NCI-H1092 treated with DMSO at 0.1 percent for 48 hours (cell line): Measurements from ENCODE around the gene NT5E.
"Not testable (repeated sequence)": the region's sequence is repeated elsewhere in the genome, so short reads cannot be mapped to it uniquely, and the experiment has no call there.

Experiments used
- DNase-seq: peaks from one replicate; lab custom pipeline; 2025; lab: John Stamatoyannopoulos, UW

NT5E gene

GRCh38 chr6:85493389-85493788, 43.5 kb downstream of the NT5E start:
- no peak for DNase-seq

GRCh38 chr6:85494547-85495536, 45.0 kb downstream of the NT5E start:
- no peak for DNase-seq

DNA sequence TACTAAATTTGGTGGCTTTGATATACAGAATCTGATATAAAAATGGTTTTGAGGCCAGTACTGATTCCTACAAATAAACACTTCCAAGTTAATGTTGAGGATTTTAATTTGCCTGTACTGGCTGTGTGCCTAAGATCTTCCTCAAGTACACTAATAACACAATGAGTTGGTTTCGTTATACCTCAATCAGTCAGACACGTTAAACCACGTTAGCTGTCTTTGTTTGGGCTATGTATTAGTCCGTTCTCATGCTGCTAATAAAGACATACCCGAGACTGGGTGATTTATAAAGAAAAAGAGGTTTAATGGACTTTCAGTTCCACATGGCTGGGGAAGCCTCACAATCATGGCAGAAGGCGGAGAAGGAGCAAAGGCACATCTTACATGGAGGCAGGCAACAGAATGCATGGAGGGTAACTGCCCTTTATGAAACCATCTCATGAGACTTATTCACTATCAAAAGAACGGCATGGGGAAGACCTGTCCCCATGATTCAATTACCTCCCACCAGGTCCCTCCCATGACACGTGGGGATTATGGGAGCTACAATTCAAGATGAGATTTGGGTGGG, 46.2 kb downstream of the NT5E start:
- no peak for DNase-seq

DNA sequence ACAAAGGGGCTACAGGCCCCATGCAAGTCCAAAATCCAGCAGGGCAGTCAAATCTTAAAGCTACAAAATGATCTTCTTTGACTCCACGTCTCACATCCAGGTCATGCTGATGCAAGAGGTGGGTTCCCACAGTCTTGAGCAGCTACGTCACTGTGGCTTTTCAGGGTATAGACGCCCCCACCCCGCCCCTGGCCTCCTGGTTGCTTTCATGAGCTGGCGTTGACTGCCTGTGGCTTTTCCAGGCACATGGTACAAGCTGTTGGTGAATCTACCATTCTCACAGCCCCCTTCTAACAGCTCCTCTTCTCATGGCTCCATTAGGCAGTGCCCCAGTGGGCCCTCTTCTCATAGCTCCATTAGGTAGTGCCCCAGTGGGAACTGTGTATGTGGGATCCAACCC, 47.0 kb downstream of the NT5E start:
- DNase-seq = no peak

GRCh38 chr6:85498596-85499258, 48.8 kb downstream of the NT5E start:
- no peak for DNase-seq

GRCh38 chr6:85506441-85507093, 56.7 kb downstream of the NT5E start:
- no peak for DNase-seq

DNA sequence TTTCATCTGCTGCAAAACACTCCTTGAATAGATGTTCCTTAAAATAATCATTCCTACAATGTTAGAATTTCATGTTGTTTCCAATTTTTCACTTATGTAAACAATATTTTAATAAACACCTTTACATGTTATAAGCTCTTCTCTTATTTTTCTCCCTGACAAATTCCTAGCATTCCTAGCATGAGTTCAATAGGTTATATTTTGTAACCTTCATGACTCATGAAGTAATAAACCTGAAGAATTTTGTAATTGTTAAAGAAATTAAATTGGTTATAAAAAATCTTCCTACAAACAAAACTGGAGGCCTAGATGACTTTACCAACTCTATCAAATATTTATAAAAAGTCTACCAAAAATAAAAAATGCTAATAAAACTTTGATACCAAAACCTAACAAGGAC, 66.3 kb downstream of the NT5E start:
- DNase-seq = no peak

- DNase-seq = not testable (repeated sequence)
Measured at GRCh38 chr6:85524281-85524680, 74.4 kb downstream of the NT5E start.

DNA sequence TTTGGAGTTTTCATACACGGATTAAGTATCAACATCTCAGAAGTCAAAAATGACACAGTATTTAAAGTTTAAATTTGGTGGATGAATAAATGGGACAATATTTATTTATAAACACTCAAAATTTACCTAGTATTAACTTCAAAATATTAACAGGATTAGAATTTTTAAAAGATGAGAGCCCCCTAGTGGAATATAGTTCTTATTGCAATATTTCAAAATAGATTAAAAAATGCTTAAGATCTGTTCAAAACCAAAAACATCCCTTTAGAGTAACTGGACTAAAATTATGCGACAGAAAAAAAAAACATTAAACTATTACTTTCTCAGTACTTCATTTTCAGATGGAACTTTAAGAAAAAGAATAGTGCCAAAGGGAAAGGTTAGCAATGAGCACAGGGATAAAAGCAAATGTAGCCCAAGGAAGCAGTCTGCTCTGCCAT, 87.2 kb downstream of the NT5E start:
- DNase-seq = peak; percentile 1

DNA sequence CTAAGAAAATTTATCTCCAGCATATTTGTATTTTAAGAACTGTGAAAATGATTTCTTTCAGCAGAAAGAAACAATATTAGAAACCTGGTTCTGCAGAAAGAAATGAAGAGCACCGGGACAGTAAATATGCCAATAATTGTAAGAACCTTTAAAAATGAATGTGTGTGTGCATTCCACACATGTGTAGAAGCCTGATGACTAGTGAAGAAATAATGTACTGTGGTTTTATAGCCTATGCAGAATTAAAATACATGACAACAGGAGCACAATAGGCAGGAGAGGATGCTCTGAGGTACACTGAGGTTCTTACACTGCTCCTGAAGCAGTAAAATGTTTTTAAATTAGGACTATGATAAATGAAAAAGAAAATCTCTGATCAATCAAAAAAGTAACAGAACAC, 94.9 kb downstream of the NT5E start:
- no peak for DNase-seq
